Duodenal mucosa (tissue), 2 donors: Measurements from ENCODE around the gene METTL16.

Experiments used
- H3K27ac ChIP-seq: one replicate; pipeline ENCODE4 v1.7.0; 2013; ENCODE audit warnings: low read depth, low read length
- H3K27me3 ChIP-seq, 2 donors: one replicate each; pipeline ENCODE4 v1.7.0; 2013; ENCODE audit warnings: low read length in 2 of 2, control low read depth in 1 of 2; ENCODE audit not compliant: insufficient read depth in 2 of 2, control insufficient read depth in 1 of 2
- H3K36me3 ChIP-seq, 2 donors: one replicate each; pipeline ENCODE4 v1.7.0; 2013; ENCODE audit warnings: low read length in 2 of 2, control low read depth in 1 of 2; ENCODE audit not compliant: insufficient read depth in 2 of 2, control insufficient read depth in 1 of 2
- H3K4me1 ChIP-seq, 2 donors: one replicate each; pipeline ENCODE4 v1.7.0; 2013; ENCODE audit warnings: low read length in 2 of 2, control low read depth in 1 of 2; ENCODE audit not compliant: insufficient read depth in 2 of 2, control insufficient read depth in 1 of 2
- H3K4me3 ChIP-seq, 2 donors: one replicate each; pipeline ENCODE4 v1.7.0; 2013; ENCODE audit warnings: low read length in 2 of 2, low read depth in 1 of 2
- H3K9ac ChIP-seq, 2 donors: one replicate each; pipeline ENCODE4 v1.7.0; 2013; ENCODE audit warnings: low read length in 2 of 2, low read depth in 1 of 2
- H3K9me3 ChIP-seq, 2 donors: one replicate each; pipeline ENCODE4 v1.7.0; 2013; ENCODE audit warnings: low read length in 2 of 2, control low read depth in 1 of 2; ENCODE audit not compliant: control insufficient read depth in 1 of 2

METTL16 gene

DNA sequence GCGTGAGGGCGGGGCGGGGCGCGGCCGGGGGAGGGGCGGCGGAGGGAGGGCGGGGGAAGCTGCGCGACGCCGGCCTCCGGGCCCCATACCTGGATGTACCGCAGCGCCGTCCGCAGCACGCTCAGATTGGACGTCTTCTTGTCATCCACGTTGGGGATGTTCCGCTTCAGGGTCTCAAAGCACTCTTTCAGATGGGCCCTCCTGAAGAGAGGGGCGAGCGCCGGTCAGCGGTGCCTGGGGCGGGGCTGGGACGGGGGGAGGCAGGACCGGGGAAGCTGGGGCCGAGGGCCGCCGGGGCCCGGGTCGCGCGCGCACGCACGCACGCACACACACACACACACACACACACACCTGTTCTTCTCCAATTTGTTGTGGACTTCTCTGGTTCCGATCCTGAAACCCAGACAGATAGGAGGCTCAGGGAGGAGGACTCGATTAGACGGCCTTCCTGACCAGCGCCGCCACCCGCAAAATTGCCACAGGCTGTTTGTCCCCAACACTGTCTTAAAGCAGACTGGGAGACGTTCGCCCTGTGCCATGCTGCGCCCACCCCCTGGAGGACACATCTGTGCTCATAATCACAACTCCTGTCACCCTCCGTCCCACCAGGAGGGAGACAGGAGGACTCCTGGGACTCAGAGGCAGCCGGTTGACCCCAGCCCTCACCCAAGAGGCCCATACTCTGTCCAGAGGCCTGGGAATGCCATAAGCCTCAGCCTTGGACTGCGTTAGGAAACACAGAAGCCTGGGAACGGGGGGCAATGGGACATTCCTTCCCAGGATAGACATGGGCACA, 117.5 kb downstream of the METTL16 start:
- Histone ChIP-seq H3K27me3 (no peaks in the 10 kb centered on the region), H3K4me3 (peak overlapping the region; percentile 32 to 34), H3K9ac (peak overlapping the region in 1 of 2 donors; percentile 57), H3K27ac (peak overlapping the region; percentile 69), H3K36me3 (peaks cover 4% of the 10 kb centered on the region in 2 donors), H3K9me3 (no peaks in the 10 kb centered on the region), H3K4me1 (peaks cover 61 to 71% of the 10 kb centered on the region in 2 donors)

DNA sequence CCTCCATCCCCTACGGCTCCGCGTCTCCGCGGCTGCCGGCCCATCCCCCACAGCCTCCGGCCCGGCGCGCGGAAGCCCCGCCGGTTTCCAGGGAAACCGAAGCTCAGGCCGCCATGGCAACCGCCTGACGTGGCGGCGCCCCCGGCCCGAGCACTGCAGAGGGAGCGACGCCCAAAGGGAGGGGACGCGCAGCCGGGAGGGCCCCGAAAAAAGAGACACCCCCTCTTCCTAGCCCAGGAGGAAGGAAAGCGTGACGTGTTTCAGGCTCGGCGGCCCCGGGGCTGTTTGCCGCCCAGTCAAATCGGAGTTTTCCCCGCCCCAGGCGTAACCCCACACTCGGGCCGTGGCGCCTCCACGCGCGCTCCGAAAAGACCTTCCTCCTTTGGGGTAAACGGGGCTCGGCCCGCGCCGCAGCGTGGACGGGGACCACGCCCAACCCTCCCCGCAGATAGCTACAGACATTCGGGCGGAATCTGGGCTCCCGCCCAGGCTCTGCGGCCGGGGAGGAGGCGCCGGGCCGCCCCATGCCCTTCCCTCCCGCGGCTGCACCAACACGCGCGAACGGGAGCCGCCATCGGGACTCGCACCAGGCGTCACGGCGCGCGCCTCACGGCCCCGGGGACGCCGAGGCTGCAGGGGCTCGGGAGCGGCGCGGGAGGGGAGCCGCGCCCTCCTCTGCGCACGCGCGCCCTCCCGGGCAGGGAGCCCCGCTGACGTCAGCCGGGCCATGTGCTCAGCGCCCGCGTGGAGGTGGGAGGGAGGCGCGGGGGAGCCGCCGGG, 118.3 kb downstream of the METTL16 start:
- Histone ChIP-seq H3K36me3 (peaks cover 4 to 8% of the 10 kb centered on the region in 2 donors), H3K27ac (peak overlapping the region; percentile 100), H3K9me3 (no peaks in the 10 kb centered on the region), H3K27me3 (no peaks in the 10 kb centered on the region), H3K9ac (peak overlapping the region; percentile 80 to 87), H3K4me1 (peaks cover 57 to 65% of the 10 kb centered on the region in 2 donors), H3K4me3 (peak overlapping the region; percentile 74 to 78)

DNA sequence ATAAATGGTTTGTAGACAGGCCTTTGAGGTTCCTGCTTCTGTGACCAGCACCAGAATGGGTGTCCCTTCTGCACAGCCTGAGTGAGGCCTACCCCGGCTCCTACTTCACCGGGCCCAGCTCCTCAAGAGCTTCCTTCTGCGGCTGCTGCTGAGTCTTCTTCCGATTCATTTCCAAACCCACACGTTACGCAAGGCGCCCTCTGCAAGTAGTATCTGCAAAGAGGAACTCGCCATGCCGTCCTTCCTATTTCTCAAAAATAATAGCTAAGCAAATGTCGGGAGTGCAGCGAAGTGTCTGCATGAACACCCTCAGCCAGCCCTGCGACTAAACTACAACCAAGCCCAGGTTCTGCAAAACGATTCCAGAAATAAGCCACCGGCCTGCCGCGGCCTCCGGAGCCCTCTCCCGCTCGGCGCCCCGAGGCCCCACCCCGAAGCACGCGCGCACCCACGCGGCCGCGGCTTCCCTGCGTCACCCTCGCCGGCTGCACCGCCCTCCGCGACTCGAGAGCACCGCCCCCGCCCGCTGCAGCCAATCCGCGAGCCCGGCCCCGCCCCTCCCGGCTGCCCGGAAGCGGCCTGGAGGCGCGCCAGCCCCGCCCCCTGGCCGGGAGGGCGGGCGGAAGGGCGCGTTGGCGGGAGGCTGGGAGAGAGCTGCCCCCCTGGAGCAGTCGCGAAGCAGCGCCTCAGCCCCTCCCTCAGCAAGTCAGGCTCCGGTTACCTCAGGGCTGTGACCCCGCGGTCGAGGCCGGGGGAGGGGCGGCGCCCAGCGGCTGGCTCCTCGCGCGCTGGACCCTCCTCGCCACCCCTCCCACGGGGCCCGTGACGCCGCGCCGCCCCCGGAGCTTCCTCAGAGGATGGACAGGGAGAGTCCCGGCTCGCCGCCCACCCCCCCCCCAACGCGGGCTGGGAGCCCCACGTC, 119.2 kb downstream of the METTL16 start:
- Histone ChIP-seq H3K27me3 (no peaks in the 10 kb centered on the region), H3K36me3 (peaks cover 8 to 14% of the 10 kb centered on the region in 2 donors), H3K4me1 (peaks cover 49 to 57% of the 10 kb centered on the region in 2 donors), H3K9ac (peak overlapping the region; percentile 84 to 87), H3K27ac (peak overlapping the region; percentile 100), H3K4me3 (peak overlapping the region; percentile 74 to 78), H3K9me3 (no peaks in the 10 kb centered on the region)

DNA sequence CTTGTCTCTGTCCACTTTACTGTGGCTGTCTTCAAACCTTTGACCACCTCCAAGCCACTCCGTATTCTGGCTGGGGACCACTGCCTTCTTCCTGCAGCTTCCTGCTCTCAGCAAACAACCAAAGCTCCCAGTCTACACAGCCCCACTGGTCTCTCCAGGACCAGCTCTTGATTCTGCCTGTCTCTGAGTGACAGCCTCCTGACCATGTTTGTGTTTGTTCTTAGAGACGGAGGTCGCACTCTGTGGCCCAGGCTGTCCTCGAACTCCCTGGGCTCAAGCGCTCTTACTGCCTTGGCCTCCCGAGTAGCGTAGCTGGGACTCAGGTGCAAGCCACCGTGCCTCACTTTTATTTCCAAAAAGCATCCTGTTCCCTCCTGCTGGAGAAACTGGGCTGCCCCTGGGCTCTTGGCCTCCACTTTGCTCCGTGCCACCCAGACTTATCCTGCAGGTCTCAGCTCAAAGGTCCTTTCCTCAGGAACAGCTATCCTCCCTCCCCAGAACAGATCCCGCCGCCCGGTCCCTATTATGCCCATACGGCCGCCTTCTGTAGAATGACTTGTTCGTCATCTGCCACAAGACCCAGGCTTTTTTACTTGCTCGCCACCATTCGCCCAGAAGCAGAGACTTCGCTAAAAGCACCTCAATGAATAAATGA, 120.0 kb downstream of the METTL16 start:
- H3K9me3 ChIP-seq, result no peaks in the 10 kb centered on the region
- peaks cover 42 to 51% of the 10 kb centered on the region in 2 donors for H3K4me1 ChIP-seq
- H3K36me3 ChIP-seq, result peaks cover 8 to 22% of the 10 kb centered on the region in 2 donors
- no peaks in the 10 kb centered on the region for H3K27me3 ChIP-seq
- peak overlapping the region; percentile 55 for H3K27ac ChIP-seq
- H3K9ac ChIP-seq, result peak overlapping the region; percentile 65 to 84
- peak overlapping the region; percentile 53 to 72 for H3K4me3 ChIP-seq

DNA sequence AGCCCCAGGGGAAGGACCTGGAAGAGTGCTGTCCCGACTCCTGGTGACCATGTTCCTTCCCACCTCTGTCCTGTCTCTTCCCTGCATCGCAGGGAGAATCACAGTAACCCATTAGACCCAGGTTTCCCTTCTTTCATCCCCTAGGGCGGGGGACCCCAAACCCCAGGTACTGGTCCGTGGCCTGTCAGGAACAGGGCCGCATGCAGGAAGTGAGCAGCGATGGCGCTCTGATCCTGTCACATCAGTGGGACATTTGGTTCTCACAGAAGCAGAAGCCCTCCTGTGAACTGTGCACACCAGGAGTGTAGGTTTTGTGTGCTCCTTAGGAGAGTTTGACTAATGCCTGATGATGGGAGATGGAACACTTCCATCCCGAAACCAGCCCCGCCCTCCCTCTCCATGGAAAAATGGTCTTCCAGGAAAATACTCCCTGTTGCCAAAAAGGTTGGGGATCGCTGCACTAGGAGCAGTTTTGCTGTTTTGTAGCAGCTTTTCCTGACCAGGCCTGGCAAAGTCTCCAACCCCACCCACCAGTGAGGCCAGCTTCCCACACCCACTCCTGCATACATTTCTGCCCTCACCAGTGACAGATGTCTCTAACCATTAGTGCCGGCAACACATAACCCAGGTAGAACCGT, 121.4 kb downstream of the METTL16 start:
- Histone ChIP-seq H3K27ac (no peak overlapping the region), H3K4me1 (peaks cover 39 to 49% of the 10 kb centered on the region in 2 donors), H3K4me3 (no peak overlapping the region), H3K27me3 (no peaks in the 10 kb centered on the region), H3K9me3 (no peaks in the 10 kb centered on the region), H3K36me3 (peaks cover 8 to 30% of the 10 kb centered on the region in 2 donors), H3K9ac (no peak overlapping the region)

- no peak overlapping the region for H3K9ac ChIP-seq
- H3K9me3 ChIP-seq, result no peaks in the 10 kb centered on the region
- peaks cover 37 to 49% of the 10 kb centered on the region in 2 donors for H3K4me1 ChIP-seq
- no peaks in the 10 kb centered on the region for H3K27me3 ChIP-seq
- no peak overlapping the region for H3K4me3 ChIP-seq
- peaks cover 8 to 30% of the 10 kb centered on the region in 2 donors for H3K36me3 ChIP-seq
- no peak overlapping the region for H3K27ac ChIP-seq
These were observed 123.0 kb downstream of the METTL16 start for GRCh38 chr17:2388683-2389055.

GRCh38 chr17:2388020-2388682, 123.5 kb downstream of the METTL16 start:
- Histone ChIP-seq H3K4me3 (no peak overlapping the region), H3K9ac (no peak overlapping the region), H3K36me3 (peaks cover 8 to 30% of the 10 kb centered on the region in 2 donors), H3K4me1 (peaks cover 42 to 54% of the 10 kb centered on the region in 2 donors), H3K27ac (no peak overlapping the region), H3K27me3 (no peaks in the 10 kb centered on the region), H3K9me3 (no peaks in the 10 kb centered on the region)

GRCh38 chr17:2387086-2388019, 124.3 kb downstream of the METTL16 start:
- H3K4me1 ChIP-seq, result peaks cover 45 to 56% of the 10 kb centered on the region in 2 donors
- peak overlapping the region; percentile 10 for H3K27ac ChIP-seq
- H3K9me3 ChIP-seq, result no peaks in the 10 kb centered on the region
- H3K9ac ChIP-seq, result peak overlapping the region; percentile 38 to 59
- H3K4me3 ChIP-seq, result no peak overlapping the region
- H3K27me3 ChIP-seq, result no peaks in the 10 kb centered on the region
- peaks cover 8 to 30% of the 10 kb centered on the region in 2 donors for H3K36me3 ChIP-seq
